ENCODE data around the gene LRRC55.

GRCh38 chr11:57158599-57158998 is 23.2 kb upstream of the LRRC55 start:
- TF ChIP-seq POLR2A (IDR thresholded peaks at IDR 0.05): no peak
- TF ChIP-seq, protein P1, sequence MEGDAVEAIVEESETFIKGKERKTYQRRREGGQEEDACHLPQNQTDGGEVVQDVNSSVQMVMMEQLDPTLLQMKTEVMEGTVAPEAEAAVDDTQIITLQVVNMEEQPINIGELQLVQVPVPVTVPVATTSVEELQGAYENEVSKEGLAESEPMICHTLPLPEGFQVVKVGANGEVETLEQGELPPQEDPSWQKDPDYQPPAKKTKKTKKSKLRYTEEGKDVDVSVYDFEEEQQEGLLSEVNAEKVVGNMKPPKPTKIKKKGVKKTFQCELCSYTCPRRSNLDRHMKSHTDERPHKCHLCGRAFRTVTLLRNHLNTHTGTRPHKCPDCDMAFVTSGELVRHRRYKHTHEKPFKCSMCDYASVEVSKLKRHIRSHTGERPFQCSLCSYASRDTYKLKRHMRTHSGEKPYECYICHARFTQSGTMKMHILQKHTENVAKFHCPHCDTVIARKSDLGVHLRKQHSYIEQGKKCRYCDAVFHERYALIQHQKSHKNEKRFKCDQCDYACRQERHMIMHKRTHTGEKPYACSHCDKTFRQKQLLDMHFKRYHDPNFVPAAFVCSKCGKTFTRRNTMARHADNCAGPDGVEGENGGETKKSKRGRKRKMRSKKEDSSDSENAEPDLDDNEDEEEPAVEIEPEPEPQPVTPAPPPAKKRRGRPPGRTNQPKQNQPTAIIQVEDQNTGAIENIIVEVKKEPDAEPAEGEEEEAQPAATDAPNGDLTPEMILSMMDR (IDR thresholded peaks at IDR 0.05): no peak
